IPS-20b (cell line): ENCODE measurements around the gene CIAO2A.

Experiments used
- H3K27ac ChIP-seq: one replicate; pipeline ENCODE4 v1.5.1; 2013; ENCODE audit warnings: low read length
- H3K27me3 ChIP-seq: 2 replicates; pipeline ENCODE4 v1.6.1; 2013; ENCODE audit warnings: mild to moderate bottlenecking, low read length, inconsistent platforms; ENCODE audit not compliant: insufficient read depth
- H3K36me3 ChIP-seq: 2 replicates; pipeline ENCODE4 v1.6.1; 2013; ENCODE audit warnings: low read depth, mild to moderate bottlenecking, inconsistent platforms, low read length, moderate library complexity; ENCODE audit not compliant: insufficient read depth
- H3K4me1 ChIP-seq: 2 replicates; pipeline ENCODE4 v1.6.1; 2013; ENCODE audit warnings: mild to moderate bottlenecking, control low read depth, inconsistent platforms, low read length, moderate library complexity; ENCODE audit not compliant: insufficient read depth
- H3K4me3 ChIP-seq: 2 replicates; pipeline ENCODE4 v1.5.1; 2013; ENCODE audit warnings: mild to moderate bottlenecking, low read length, inconsistent platforms
- H3K9ac ChIP-seq: 2 replicates; pipeline ENCODE4 v1.6.1; 2013; ENCODE audit warnings: low read depth, mild to moderate bottlenecking, inconsistent platforms, low read length, moderate library complexity
- H3K9me3 ChIP-seq: 2 replicates; pipeline ENCODE4 v1.6.1; 2013; ENCODE audit warnings: mild to moderate bottlenecking, low read depth, low read length, inconsistent platforms; ENCODE audit not compliant: insufficient read depth

The CIAO2A gene

GRCh38 chr15:64093627-64094417 lies at the start of gene CIAO2A:
TSS of gene CIAO2A (minus strand) at chr15:64093838. CDS start at chr15:64093768, 70 bp downstream.
- Histone ChIP-seq H3K9ac (peak within 1 kb of the TSS; percentile 92), H3K4me1 (peaks cover 11% of the 10 kb centered on the region), H3K27ac (peak within 1 kb of the TSS; percentile 89), H3K4me3 (peak within 1 kb of the TSS; percentile 80), H3K36me3 (peaks cover 1% of the 10 kb centered on the region; the same call in 1 of the 2 replicates), H3K27me3 (no peaks in the 10 kb centered on the region), H3K9me3 (no peaks in the 10 kb centered on the region)

- no peaks in the 10 kb centered on the region for H3K4me1 ChIP-seq
- no peak overlapping the region for H3K4me3 ChIP-seq
- no peaks in the 10 kb centered on the region for H3K9me3 ChIP-seq
- peaks cover 18% of the 10 kb centered on the region for H3K36me3 ChIP-seq
- no peaks in the 10 kb centered on the region for H3K27me3 ChIP-seq
- H3K9ac ChIP-seq, result no peak overlapping the region
- no peak overlapping the region for H3K27ac ChIP-seq
These were observed 49.6 kb upstream of the CIAO2A start for GRCh38 chr15:64143276-64143675.

GRCh38 chr15:64141798-64142512 lies 48.3 kb upstream of the CIAO2A start:
- no peaks in the 10 kb centered on the region for H3K27me3 ChIP-seq
- no peak overlapping the region for H3K9ac ChIP-seq
- no peak overlapping the region for H3K27ac ChIP-seq
- H3K36me3 ChIP-seq, result peaks cover 31% of the 10 kb centered on the region
- H3K9me3 ChIP-seq, result no peaks in the 10 kb centered on the region
- H3K4me3 ChIP-seq, result no peak overlapping the region
- H3K4me1 ChIP-seq, result no peaks in the 10 kb centered on the region; the same call in 1 of the 2 replicates

GRCh38 chr15:64138331-64138941 lies 44.8 kb upstream of the CIAO2A start:
- no peaks in the 10 kb centered on the region for H3K27me3 ChIP-seq
- H3K4me1 ChIP-seq, result no peaks in the 10 kb centered on the region; the same call in 1 of the 2 replicates
- no peak overlapping the region for H3K9ac ChIP-seq
- no peak overlapping the region for H3K4me3 ChIP-seq
- peaks cover 52% of the 10 kb centered on the region for H3K36me3 ChIP-seq
- no peaks in the 10 kb centered on the region for H3K9me3 ChIP-seq
- no peak overlapping the region for H3K27ac ChIP-seq

GRCh38 chr15:64137226-64137833 lies 43.7 kb upstream of the CIAO2A start:
- peaks cover 55% of the 10 kb centered on the region for H3K36me3 ChIP-seq

GRCh38 chr15:64136347-64136746 lies 42.7 kb upstream of the CIAO2A start:
- peaks cover 61% of the 10 kb centered on the region for H3K36me3 ChIP-seq
- H3K4me1 ChIP-seq, result no peaks in the 10 kb centered on the region; the same call in 1 of the 2 replicates
- no peaks in the 10 kb centered on the region for H3K9me3 ChIP-seq
- H3K27ac ChIP-seq, result no peak overlapping the region
- no peak overlapping the region for H3K9ac ChIP-seq
- H3K4me3 ChIP-seq, result no peak overlapping the region
- no peaks in the 10 kb centered on the region for H3K27me3 ChIP-seq

More at GRCh38 chr15:64137226-64137833, 43.7 kb upstream of the CIAO2A start:
- H3K27me3 ChIP-seq, result no peaks in the 10 kb centered on the region
- no peaks in the 10 kb centered on the region; the same call in 1 of the 2 replicates for H3K4me1 ChIP-seq
- no peaks in the 10 kb centered on the region for H3K9me3 ChIP-seq
- no peak overlapping the region for H3K9ac ChIP-seq
- H3K4me3 ChIP-seq, result no peak overlapping the region
- no peak overlapping the region for H3K27ac ChIP-seq

- no peaks in the 10 kb centered on the region for H3K27me3 ChIP-seq
- no peaks in the 10 kb centered on the region; the same call in 1 of the 2 replicates for H3K4me1 ChIP-seq
- H3K27ac ChIP-seq, result no peak overlapping the region
- H3K9ac ChIP-seq, result no peak overlapping the region
- H3K36me3 ChIP-seq, result peaks cover 79% of the 10 kb centered on the region
- no peaks in the 10 kb centered on the region for H3K9me3 ChIP-seq
- H3K4me3 ChIP-seq, result no peak overlapping the region
These were observed 40.7 kb upstream of the CIAO2A start for GRCh38 chr15:64134345-64134829.

GRCh38 chr15:64133623-64134344 lies 40.1 kb upstream of the CIAO2A start:
- H3K9me3 ChIP-seq, result no peaks in the 10 kb centered on the region
- no peak overlapping the region for H3K9ac ChIP-seq
- H3K27me3 ChIP-seq, result no peaks in the 10 kb centered on the region
- peaks cover 82% of the 10 kb centered on the region for H3K36me3 ChIP-seq
- no peak overlapping the region for H3K4me3 ChIP-seq
- H3K4me1 ChIP-seq, result no peaks in the 10 kb centered on the region; the same call in 1 of the 2 replicates
- no peak overlapping the region for H3K27ac ChIP-seq

GRCh38 chr15:64132217-64132616 lies 38.6 kb upstream of the CIAO2A start:
- Histone ChIP-seq H3K27ac (no peak overlapping the region), H3K9me3 (no peaks in the 10 kb centered on the region), H3K4me3 (no peak overlapping the region), H3K27me3 (no peaks in the 10 kb centered on the region), H3K4me1 (no peaks in the 10 kb centered on the region; the same call in 1 of the 2 replicates), H3K9ac (no peak overlapping the region), H3K36me3 (peaks cover 82% of the 10 kb centered on the region)

- Histone ChIP-seq H3K27me3 (no peaks in the 10 kb centered on the region), H3K4me1 (no peaks in the 10 kb centered on the region), H3K9ac (no peak overlapping the region), H3K27ac (no peak overlapping the region), H3K36me3 (peaks cover 81% of the 10 kb centered on the region), H3K4me3 (no peak overlapping the region), H3K9me3 (no peaks in the 10 kb centered on the region)
These were observed 37.9 kb upstream of the CIAO2A start for GRCh38 chr15:64131547-64131946.

- Histone ChIP-seq H3K36me3 (peaks cover 72% of the 10 kb centered on the region), H3K27me3 (no peaks in the 10 kb centered on the region), H3K27ac (no peak overlapping the region), H3K9ac (no peak overlapping the region), H3K4me3 (no peak overlapping the region), H3K9me3 (no peaks in the 10 kb centered on the region), H3K4me1 (no peaks in the 10 kb centered on the region)
These were observed 36.5 kb upstream of the CIAO2A start for GRCh38 chr15:64130159-64130558.
